Measurements from ENCODE around the gene ARMCX6.
A peak's percentile ranks its signal among the peaks of the same experiment; 100 is the strongest.
"Not testable (repeated sequence)": the region's sequence is repeated elsewhere in the genome, so short reads cannot be mapped to it uniquely, and the experiment has no call there.

ARMCX6 gene

GRCh38 chrX:101617211-101618191 is at the start of gene ARMCX6:
TSS of gene ARMCX6 (minus strand) at chrX:101618000. CDS start at chrX:101616620, 1,380 bp downstream.
- DNase-seq (ENCODE audit: extremely low read depth, low read depth): no peak
- TF ChIP-seq CTCF (IDR thresholded peaks at IDR 0.05; ENCODE audit: low read depth, low read length): peak; percentile 42

- DNase-seq (ENCODE audit: extremely low read depth, low read depth): peak; percentile 58
- no peak for TF ChIP-seq CTCF (IDR thresholded peaks at IDR 0.05; ENCODE audit: low read depth, low read length)
Measured at GRCh38 chrX:101659601-101660063, 41.8 kb upstream of the ARMCX6 start, which contains the start of gene ARMCX2. TSS of gene ARMCX2 (minus strand) at chrX:101659850. CDS start at chrX:101657588, 2,262 bp downstream.

GRCh38 chrX:101658661-101659491 is 41.1 kb upstream of the ARMCX6 start:
- no peak for DNase-seq (ENCODE audit: extremely low read depth, low read depth)
- TF ChIP-seq CTCF (IDR thresholded peaks at IDR 0.05; ENCODE audit: low read depth, low read length): no peak

GRCh38 chrX:101657495-101657894 is 39.7 kb upstream of the ARMCX6 start:
- no peak for DNase-seq (ENCODE audit: extremely low read depth, low read depth)
- TF ChIP-seq CTCF (IDR thresholded peaks at IDR 0.05; ENCODE audit: low read depth, low read length): no peak

- DNase-seq (ENCODE audit: extremely low read depth, low read depth): no peak
- TF ChIP-seq CTCF (IDR thresholded peaks at IDR 0.05; ENCODE audit: low read depth, low read length): no peak
Measured at GRCh38 chrX:101656817-101657216, 39.0 kb upstream of the ARMCX6 start.

- DNase-seq (ENCODE audit: extremely low read depth, low read depth): no peak
- TF ChIP-seq CTCF (IDR thresholded peaks at IDR 0.05; ENCODE audit: low read depth, low read length): no peak
Measured at GRCh38 chrX:101655534-101655933, 37.7 kb upstream of the ARMCX6 start.

- not testable (repeated sequence) for DNase-seq (ENCODE audit: extremely low read depth, low read depth)
Measured at GRCh38 chrX:101647716-101648115, 29.9 kb upstream of the ARMCX6 start.
